HG03439 (cell line): ENCODE results near the gene SLC26A4.

Experiments used
- ATAC-seq: cut with Tn5 transposase; IDR thresholded peaks from one replicate; pipeline ENCODE4 v1.9.1; 2021; ENCODE audit warnings: mild to moderate bottlenecking, moderate library complexity; ENCODE audit not compliant: unreplicated experiment

SLC26A4 gene

GRCh38 chr7:107743567-107744344, 83.1 kb downstream of the SLC26A4 start, which contains the start of gene CBLL1:
TSS of gene CBLL1 (plus strand) at chr7:107744142. CDS start at chr7:107744164, 22 bp downstream.
- peak; percentile 91 for ATAC-seq

- ATAC-seq, result peak; percentile 46
Measured at GRCh38 chr7:107744345-107744750, 83.7 kb downstream of the SLC26A4 start.

- ATAC-seq, result no peak
Measured at GRCh38 chr7:107746006-107746405, 85.4 kb downstream of the SLC26A4 start.

- ATAC-seq, result no peak
Measured at GRCh38 chr7:107751113-107751512, 90.5 kb downstream of the SLC26A4 start.

GRCh38 chr7:107754642-107755041, 94.0 kb downstream of the SLC26A4 start:
- no peak for ATAC-seq

GRCh38 chr7:107758667-107759066, 98.0 kb downstream of the SLC26A4 start:
- ATAC-seq, result no peak

GRCh38 chr7:107767391-107767790, 106.8 kb downstream of the SLC26A4 start:
- ATAC-seq, result no peak
